ENCODE data around the gene SAMD13.

Gene SAMD13

GRCh38 chr1:84363019-84363418, 61.5 kb downstream of the SAMD13 start:
- Mint-ChIP-seq H3K4me1 (peaks cover 5% of the 10 kb centered on the region), H3K27me3 (ENCODE audit: low read depth, poor library complexity) (no peaks in the 10 kb centered on the region), H3K27ac (no peak overlapping the region), H3K9me3 (peaks cover 4% of the 10 kb centered on the region), H3K4me3 (no peak overlapping the region), H3K36me3 (ENCODE audit: low read depth) (peaks cover 4% of the 10 kb centered on the region)
- no peak for TF ChIP-seq CTCF (IDR thresholded peaks at IDR 0.05)
- DNase-seq, result no peak

- H3K27ac Mint-ChIP-seq, result no peak overlapping the region
- TF ChIP-seq CTCF (IDR thresholded peaks at IDR 0.05), result no peak
- no peak overlapping the region for H3K4me3 Mint-ChIP-seq
- no peaks in the 10 kb centered on the region for H3K27me3 Mint-ChIP-seq (ENCODE audit: low read depth, poor library complexity)
- H3K9me3 Mint-ChIP-seq, result peaks cover 5% of the 10 kb centered on the region
- DNase-seq, result no peak
- peaks cover 4% of the 10 kb centered on the region for H3K36me3 Mint-ChIP-seq (ENCODE audit: low read depth)
- peaks cover 5% of the 10 kb centered on the region for H3K4me1 Mint-ChIP-seq
Observed at GRCh38 chr1:84363622-84364021, 62.1 kb downstream of the SAMD13 start.

GRCh38 chr1:84365225-84366221, 64.0 kb downstream of the SAMD13 start:
- Mint-ChIP-seq H3K36me3 (ENCODE audit: low read depth) (peaks cover 4% of the 10 kb centered on the region), H3K27ac (no peak overlapping the region), H3K27me3 (ENCODE audit: low read depth, poor library complexity) (peaks cover 5% of the 10 kb centered on the region), H3K4me1 (peaks cover 5% of the 10 kb centered on the region), H3K4me3 (no peak overlapping the region), H3K9me3 (peaks cover 13% of the 10 kb centered on the region)
- DNase-seq, result no peak
- no peak for TF ChIP-seq CTCF (IDR thresholded peaks at IDR 0.05)

GRCh38 chr1:84366786-84367185, 65.3 kb downstream of the SAMD13 start:
- peaks cover 5% of the 10 kb centered on the region for H3K27me3 Mint-ChIP-seq (ENCODE audit: low read depth, poor library complexity)
- peaks cover 5% of the 10 kb centered on the region for H3K4me1 Mint-ChIP-seq
- peaks cover 13% of the 10 kb centered on the region for H3K9me3 Mint-ChIP-seq
- H3K4me3 Mint-ChIP-seq, result no peak overlapping the region
- H3K27ac Mint-ChIP-seq, result no peak overlapping the region
- peaks cover 4% of the 10 kb centered on the region for H3K36me3 Mint-ChIP-seq (ENCODE audit: low read depth)
- TF ChIP-seq CTCF (IDR thresholded peaks at IDR 0.05), result no peak
- DNase-seq, result no peak

- Mint-ChIP-seq H3K9me3 (peaks cover 13% of the 10 kb centered on the region), H3K27ac (no peak overlapping the region)
- no peak for TF ChIP-seq CTCF (IDR thresholded peaks at IDR 0.05)
Observed at GRCh38 chr1:84367219-84367618, 65.7 kb downstream of the SAMD13 start.

More at GRCh38 chr1:84367219-84367618, 65.7 kb downstream of the SAMD13 start:
- no peak for DNase-seq
- H3K36me3 Mint-ChIP-seq (ENCODE audit: low read depth), result peaks cover 4% of the 10 kb centered on the region
- H3K4me3 Mint-ChIP-seq, result no peak overlapping the region
- H3K27me3 Mint-ChIP-seq (ENCODE audit: low read depth, poor library complexity), result peaks cover 5% of the 10 kb centered on the region
- H3K4me1 Mint-ChIP-seq, result peaks cover 5% of the 10 kb centered on the region

Measured in nephron progenitor cell (in vitro differentiated cells).